Activated B cell treated with CpG ODN at 0.5 μM for 24 hours (primary cell): Measurements from ENCODE around the gene NBAS. TPM values are rescaled to one million over a fixed set of nuclear protein-coding genes. Genes with fewer than 3 reads are reported as not detected.

Source experiments
- ATAC-seq: fragments of 200-7000 bp; cut with Tn5 transposase; one replicate; pipeline ENCODE4 v1.10.0; 2021; ENCODE audit warnings: low read depth, mild to moderate bottlenecking, moderate library complexity
- CTCF ChIA-PET: fragments of 350-600 bp; sonication (Branson Sonifier 250); formaldehyde crosslinking; loops from one replicate; lab custom pipeline; 2021; ENCODE audit warnings: antibody characterized with exemption; lab: Charles Lee
- POLR2A ChIA-PET: fragments of 350-600 bp; sonication (Branson Sonifier 250); formaldehyde crosslinking; loops from one replicate; lab custom pipeline; 2021; ENCODE audit warnings: antibody characterized with exemption; lab: Charles Lee
- DNase-seq: peaks from one replicate; pipeline ENCODE4 v3.0.0; 2022
- H3K27ac Mint-ChIP-seq: one replicate; pipeline ENCODE4 v1.8.0; 2020; ENCODE audit warnings: mixed read lengths
- H3K27me3 Mint-ChIP-seq: one replicate; pipeline ENCODE4 v1.8.0; 2021; ENCODE audit warnings: mixed read lengths
- H3K36me3 Mint-ChIP-seq: one replicate; pipeline ENCODE4 v1.8.0; 2021; ENCODE audit warnings: low read depth, mixed read lengths
- H3K4me1 Mint-ChIP-seq: one replicate; pipeline ENCODE4 v1.8.0; 2021; ENCODE audit warnings: mixed read lengths
- H3K4me3 Mint-ChIP-seq: one replicate; pipeline ENCODE4 v1.8.0; 2020; ENCODE audit warnings: mild to moderate bottlenecking, mixed read lengths
- H3K9me3 Mint-ChIP-seq: one replicate; pipeline ENCODE4 v1.8.0; 2020; ENCODE audit warnings: mixed read lengths
- intact Hi-C: fragments of 100-400 bp; cut with micrococcal nuclease; formaldehyde crosslinking; loops from one replicate; pipeline ENCODE4 v1.15.1; 2024
- total RNA-seq: library from RNA; stranded (reverse); gene quantifications from 2 replicates; pipeline ENCODE4 v1.2.3, GENCODE V29; 2022
- TF ChIP-seq, protein P1 (sequence below): fragments of 200-600 bp; IDR thresholded peaks from one replicate; pipeline ENCODE4 v1.8.0; 2022; ENCODE audit warnings: antibody characterized with exemption, mild to moderate bottlenecking

Gene NBAS
- total RNA-seq, 1 donor from 2014 or later, result 40.1 TPM

DNA sequence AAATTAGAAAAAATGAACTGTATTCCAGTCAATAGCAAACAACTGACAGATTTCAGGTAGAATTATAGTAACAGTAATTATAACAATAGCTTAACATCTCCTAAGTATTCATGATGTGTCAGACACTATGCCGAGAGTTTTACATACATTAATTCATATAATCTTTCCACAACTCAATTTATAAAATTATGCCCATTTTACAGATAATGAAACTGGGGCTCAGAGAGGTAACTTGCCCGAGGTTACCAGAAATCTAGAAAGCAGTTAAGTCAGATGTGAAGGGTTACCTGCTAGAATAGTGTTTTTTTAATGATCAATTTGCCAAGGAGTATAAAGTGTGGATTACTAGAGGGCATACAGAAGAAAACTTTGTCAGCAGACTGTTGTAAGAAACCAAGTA, 12.2 kb downstream of the NBAS start:
- peaks cover 36% of the 10 kb centered on the region for H3K36me3 Mint-ChIP-seq
- DNase-seq (no peak), ATAC-seq (no peak)
- ChIA-PET CTCF (no interaction called here), POLR2A (no interaction called here)
- no peak overlapping the region for H3K27ac Mint-ChIP-seq
- TF ChIP-seq, protein P1, sequence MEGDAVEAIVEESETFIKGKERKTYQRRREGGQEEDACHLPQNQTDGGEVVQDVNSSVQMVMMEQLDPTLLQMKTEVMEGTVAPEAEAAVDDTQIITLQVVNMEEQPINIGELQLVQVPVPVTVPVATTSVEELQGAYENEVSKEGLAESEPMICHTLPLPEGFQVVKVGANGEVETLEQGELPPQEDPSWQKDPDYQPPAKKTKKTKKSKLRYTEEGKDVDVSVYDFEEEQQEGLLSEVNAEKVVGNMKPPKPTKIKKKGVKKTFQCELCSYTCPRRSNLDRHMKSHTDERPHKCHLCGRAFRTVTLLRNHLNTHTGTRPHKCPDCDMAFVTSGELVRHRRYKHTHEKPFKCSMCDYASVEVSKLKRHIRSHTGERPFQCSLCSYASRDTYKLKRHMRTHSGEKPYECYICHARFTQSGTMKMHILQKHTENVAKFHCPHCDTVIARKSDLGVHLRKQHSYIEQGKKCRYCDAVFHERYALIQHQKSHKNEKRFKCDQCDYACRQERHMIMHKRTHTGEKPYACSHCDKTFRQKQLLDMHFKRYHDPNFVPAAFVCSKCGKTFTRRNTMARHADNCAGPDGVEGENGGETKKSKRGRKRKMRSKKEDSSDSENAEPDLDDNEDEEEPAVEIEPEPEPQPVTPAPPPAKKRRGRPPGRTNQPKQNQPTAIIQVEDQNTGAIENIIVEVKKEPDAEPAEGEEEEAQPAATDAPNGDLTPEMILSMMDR, result no peak
- intact Hi-C loops, result no loop called here
- no peaks in the 10 kb centered on the region for H3K27me3 Mint-ChIP-seq
- H3K4me1 Mint-ChIP-seq, result no peaks in the 10 kb centered on the region
- H3K4me3 Mint-ChIP-seq, result no peak overlapping the region
- no peaks in the 10 kb centered on the region for H3K9me3 Mint-ChIP-seq

- POLR2A ChIA-PET, result no interaction called here
- no peak for ATAC-seq
- Mint-ChIP-seq H3K27me3 (no peaks in the 10 kb centered on the region), H3K36me3 (peaks cover 31% of the 10 kb centered on the region), H3K9me3 (no peaks in the 10 kb centered on the region), H3K4me1 (no peaks in the 10 kb centered on the region), H3K4me3 (no peak overlapping the region), H3K27ac (no peak overlapping the region)
- no peak for DNase-seq
- TF ChIP-seq, protein P1, result no peak
- CTCF ChIA-PET, result no interaction called here
- intact Hi-C loops, result no loop called here
Observed at GRCh38 chr2:15547115-15547876, 13.8 kb downstream of the NBAS start.

DNA sequence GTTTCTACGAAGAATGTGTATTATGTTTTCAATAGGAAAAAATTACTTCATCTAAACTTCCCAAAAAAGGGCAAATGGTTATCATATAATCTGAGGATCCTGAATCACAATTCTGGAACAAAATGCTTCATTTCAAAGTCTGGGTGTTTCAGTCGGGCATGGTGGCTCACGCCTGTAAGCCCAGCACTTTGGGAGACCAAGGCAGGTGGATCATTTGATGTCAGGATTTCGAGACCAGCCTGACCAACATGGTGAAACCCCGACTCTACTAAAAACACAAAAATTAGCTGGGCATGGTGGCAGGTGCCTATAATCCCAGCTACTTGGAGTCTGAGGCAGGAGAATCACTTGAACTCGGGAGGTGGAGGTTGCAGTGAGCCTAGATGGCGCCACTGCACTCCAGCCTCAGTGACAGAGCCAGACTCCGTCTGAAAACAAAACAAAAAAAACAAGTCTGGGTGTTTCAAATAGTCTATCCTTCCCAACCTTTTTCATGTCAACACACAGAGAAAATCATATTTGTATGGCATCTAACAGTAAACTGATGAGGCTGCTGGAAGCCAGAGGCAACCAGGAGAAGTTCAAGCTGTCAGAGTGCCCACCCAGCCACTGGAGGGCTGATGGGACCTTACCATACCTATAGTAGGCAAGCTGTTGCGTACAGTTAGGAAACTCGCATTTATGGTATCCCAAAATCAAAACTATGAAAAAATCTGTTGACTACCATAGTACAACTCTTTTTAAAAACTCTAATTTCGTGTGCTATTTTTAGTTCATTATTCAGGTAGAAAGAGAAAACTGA, 14.6 kb downstream of the NBAS start:
- H3K4me3 Mint-ChIP-seq, result no peak overlapping the region
- H3K4me1 Mint-ChIP-seq, result no peaks in the 10 kb centered on the region
- POLR2A ChIA-PET, result no interaction called here
- DNase-seq (no peak), ATAC-seq (no peak)
- H3K27ac Mint-ChIP-seq, result no peak overlapping the region
- H3K9me3 Mint-ChIP-seq, result no peaks in the 10 kb centered on the region
- CTCF ChIA-PET, result no interaction called here
- no peaks in the 10 kb centered on the region for H3K27me3 Mint-ChIP-seq
- intact Hi-C loops, result no loop called here
- TF ChIP-seq, protein P1, result no peak
- peaks cover 26% of the 10 kb centered on the region for H3K36me3 Mint-ChIP-seq

DNA sequence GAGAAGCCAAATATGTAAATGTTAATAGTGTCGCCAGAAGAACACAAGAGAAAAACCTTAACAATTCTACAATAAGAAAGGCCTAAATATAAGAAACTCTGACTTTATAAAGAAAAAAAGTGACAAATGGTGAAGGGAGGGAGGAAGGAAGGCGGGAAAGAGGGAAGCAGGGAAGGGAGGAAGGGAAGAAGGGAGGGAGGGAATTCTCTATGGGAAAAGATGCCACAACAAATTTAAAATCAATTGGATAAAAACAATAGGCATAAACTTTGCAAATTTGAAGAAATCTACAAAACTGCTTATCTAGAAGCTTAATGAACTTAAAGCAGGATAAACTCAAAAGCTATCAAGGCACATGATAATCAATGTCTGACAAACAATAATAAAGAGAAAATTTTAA, 16.9 kb downstream of the NBAS start:
- Mint-ChIP-seq H3K27me3 (no peaks in the 10 kb centered on the region), H3K4me3 (no peak overlapping the region), H3K4me1 (peaks cover 18% of the 10 kb centered on the region), H3K9me3 (no peaks in the 10 kb centered on the region), H3K36me3 (peaks cover 20% of the 10 kb centered on the region), H3K27ac (no peak overlapping the region)
- CTCF ChIA-PET, result no interaction called here
- intact Hi-C loops, result no loop called here
- TF ChIP-seq, protein P1, result no peak
- POLR2A ChIA-PET, result no interaction called here
- DNase-seq (no peak), ATAC-seq (no peak)

DNA sequence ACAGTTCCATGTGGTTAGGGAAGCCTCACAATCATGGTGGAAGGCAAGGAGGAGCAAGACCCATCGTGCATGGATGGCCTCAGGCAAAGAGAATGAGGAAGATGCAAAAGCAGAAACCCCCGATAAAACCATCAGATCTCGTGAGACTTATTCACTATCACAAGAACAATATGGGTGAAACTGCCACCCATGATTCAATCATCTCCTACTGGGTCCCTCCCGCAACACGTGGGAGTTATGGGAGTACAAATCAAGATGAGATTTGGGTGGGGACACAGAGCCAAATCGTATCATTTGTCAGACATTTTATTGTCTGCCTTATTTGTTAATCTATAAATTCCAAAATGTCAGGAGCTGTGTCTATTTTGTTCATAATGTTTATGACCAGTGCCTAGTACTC, 17.6 kb downstream of the NBAS start:
- no peaks in the 10 kb centered on the region for H3K27me3 Mint-ChIP-seq
- intact Hi-C loops, result no loop called here
- ChIA-PET POLR2A (no interaction called here), CTCF (no interaction called here)
- H3K36me3 Mint-ChIP-seq, result peaks cover 17% of the 10 kb centered on the region
- H3K4me1 Mint-ChIP-seq, result peaks cover 20% of the 10 kb centered on the region
- no peak for ATAC-seq
- no peak for DNase-seq
- no peak overlapping the region for H3K4me3 Mint-ChIP-seq
- TF ChIP-seq, protein P1, result no peak
- H3K27ac Mint-ChIP-seq, result no peak overlapping the region
- H3K9me3 Mint-ChIP-seq, result no peaks in the 10 kb centered on the region
